Astrocyte (in vitro differentiated cells and primary cell): ENCODE results near the gene P4HB.

Source experiments
- CTCF ChIP-seq: IDR thresholded peaks from 2 replicates; pipeline ENCODE4 v1.5.1; 2011; ENCODE audit warnings: low read depth, mild to moderate bottlenecking, inconsistent platforms, low read length, moderate library complexity; ENCODE audit not compliant: insufficient read depth
- EZH2 ChIP-seq: IDR thresholded peaks from 2 replicates; pipeline ENCODE4 v1.6.1; 2012; ENCODE audit warnings: mild to moderate bottlenecking, low read length, inconsistent platforms; ENCODE audit not compliant: insufficient read depth

GRCh38 chr17:81870981-81871386, 10.6 kb upstream of the P4HB start, which contains the start of gene ARHGDIA:
- TF ChIP-seq CTCF, result no peak
- no peak for TF ChIP-seq EZH2
